Liver (tissue), 3 donors: ENCODE results near the gene TAS1R2.
A peak's percentile ranks its signal among the peaks of the same experiment; 100 is the strongest.

Source experiments
- ATF3 ChIP-seq: IDR thresholded peaks from 2 replicates; pipeline ENCODE4 v1.6.1; 2016; ENCODE audit warnings: antibody characterized with exemption
- CTCF ChIP-seq: fragments of 150-350 bp; IDR thresholded peaks from 2 replicates; pipeline ENCODE4 v1.5.1; 2017; ENCODE audit warnings: improper control_type of control experiment, low read depth, low read length; ENCODE audit not compliant: missing input control
- FOXA2 ChIP-seq: IDR thresholded peaks from 2 replicates; pipeline ENCODE4 v1.6.1; 2016; ENCODE audit warnings: antibody characterized with exemption
- GABPA ChIP-seq, 2 donors: IDR thresholded peaks in 1 of 2; conservative IDR thresholded peaks in 1 of 2; 2 replicates each; pipeline ENCODE4 v1.6.1; 2016; ENCODE audit warnings: antibody characterized with exemption in 2 of 2, mild to moderate bottlenecking in 1 of 2, moderate library complexity in 1 of 2
- JUND ChIP-seq, 2 donors: IDR thresholded peaks; 2 replicates each; pipeline ENCODE4 v1.6.1; 2016; ENCODE audit warnings: antibody characterized with exemption in 2 of 2
- REST ChIP-seq: IDR thresholded peaks from 2 replicates; pipeline ENCODE4 v1.6.1; 2016; ENCODE audit warnings: antibody characterized with exemption, mild to moderate bottlenecking
- YY1 ChIP-seq: IDR thresholded peaks from 2 replicates; pipeline ENCODE4 v1.6.1; 2016; ENCODE audit warnings: antibody characterized with exemption, mild to moderate bottlenecking
- donor health status: healthy.
- donor health status: healthy.

DNA sequence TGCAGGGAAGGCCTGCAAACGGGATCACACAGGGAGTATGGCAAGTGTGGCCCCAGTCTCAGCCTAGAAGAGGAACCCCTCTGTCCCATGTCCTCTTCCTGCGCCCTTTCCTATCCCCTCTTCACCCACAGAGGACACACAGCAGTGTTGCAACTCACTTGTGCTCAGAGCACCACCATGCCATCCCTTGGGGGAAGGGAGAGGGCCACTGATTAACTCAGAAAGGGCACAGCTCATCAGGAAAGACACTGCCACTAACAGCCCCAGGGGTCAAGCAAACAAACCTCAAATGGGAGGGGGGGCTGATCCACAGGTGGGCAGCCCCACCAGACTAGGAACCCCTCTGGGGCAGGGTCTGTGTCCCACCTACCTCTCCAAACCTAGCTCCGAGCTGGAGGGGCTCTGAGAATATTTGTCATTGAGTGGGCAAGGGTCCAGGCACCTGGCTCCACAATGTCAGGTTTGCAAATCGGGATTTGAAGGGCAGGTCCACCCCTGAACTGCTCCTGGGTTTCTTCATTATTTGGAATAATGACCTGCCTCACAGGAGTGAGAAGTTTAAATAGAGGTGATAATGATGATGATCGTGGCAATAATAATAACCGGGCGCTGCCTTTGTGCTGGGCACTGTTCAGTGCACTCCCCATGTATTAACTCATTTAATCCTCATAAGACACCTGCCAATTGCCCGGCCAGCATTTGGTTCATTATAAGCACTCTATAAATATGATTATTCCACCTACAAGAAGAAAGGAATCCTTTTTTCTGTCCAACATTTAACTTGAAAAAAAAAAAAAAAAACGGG lies 41.9 kb upstream of the TAS1R2 start:
- no peak for TF ChIP-seq CTCF
- peak; percentile 70 for TF ChIP-seq REST
- no peak for TF ChIP-seq ATF3
- peak; percentile 59 for TF ChIP-seq FOXA2
- no peak for TF ChIP-seq GABPA (IDR thresholded peaks at IDR 0.05 in 1 of 2, conservative IDR thresholded peaks at IDR 0.05 in 1 of 2)
- TF ChIP-seq YY1 = peak; percentile 87
- TF ChIP-seq JUND (IDR thresholded peaks at IDR 0.05) = peak in 1 of 2 donors; percentile 47
